Stimulated activated CD8-positive, alpha-beta memory T cell treated with anti-CD3 and anti-CD28 coated beads, Interleukin-15, amount 100 ng/mL, for 48 hours (primary cell): ENCODE data around the gene ABLIM1.

Source experiments
- DNase-seq, 2 donors: peaks; one replicate each; pipeline ENCODE4 v3.0.0-alpha.2; 2020; ENCODE audit warnings: low read depth in 2 of 2

The ABLIM1 gene

DNA sequence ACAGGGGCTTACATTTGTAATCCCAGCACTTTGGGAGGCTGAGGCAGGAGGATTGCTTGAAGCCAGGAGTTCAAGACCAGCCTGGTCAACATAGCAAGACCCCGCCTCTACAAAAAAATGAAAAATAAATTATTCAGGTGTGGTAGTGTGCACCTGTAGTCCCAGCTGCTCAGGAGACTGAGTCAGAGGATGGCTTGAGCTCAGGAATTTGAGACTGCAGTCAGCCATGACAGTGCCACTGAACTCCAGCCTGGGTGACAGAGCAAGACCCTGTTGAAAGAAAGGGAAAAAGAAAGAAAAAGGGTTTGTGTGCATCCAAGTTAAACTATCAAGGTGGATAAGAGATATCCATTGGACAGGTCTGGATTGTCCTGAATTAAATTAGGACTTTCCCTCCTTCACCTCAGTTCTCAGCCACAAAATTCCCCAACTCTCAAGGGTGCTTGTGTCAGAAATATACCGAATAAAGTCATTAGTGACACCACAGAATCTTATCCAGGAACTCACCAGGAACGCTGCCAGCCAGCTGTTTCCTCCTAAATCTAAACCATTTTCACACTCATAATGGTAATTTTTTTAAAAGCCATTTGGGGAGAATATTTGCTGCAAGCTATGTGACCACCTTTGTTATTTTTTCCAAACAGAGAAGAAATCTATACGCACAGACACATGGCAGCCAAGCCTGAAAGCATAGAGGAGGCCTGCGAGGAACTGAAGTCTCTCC lies 265.8 kb downstream of the ABLIM1 start:
- no peak for DNase-seq

DNA sequence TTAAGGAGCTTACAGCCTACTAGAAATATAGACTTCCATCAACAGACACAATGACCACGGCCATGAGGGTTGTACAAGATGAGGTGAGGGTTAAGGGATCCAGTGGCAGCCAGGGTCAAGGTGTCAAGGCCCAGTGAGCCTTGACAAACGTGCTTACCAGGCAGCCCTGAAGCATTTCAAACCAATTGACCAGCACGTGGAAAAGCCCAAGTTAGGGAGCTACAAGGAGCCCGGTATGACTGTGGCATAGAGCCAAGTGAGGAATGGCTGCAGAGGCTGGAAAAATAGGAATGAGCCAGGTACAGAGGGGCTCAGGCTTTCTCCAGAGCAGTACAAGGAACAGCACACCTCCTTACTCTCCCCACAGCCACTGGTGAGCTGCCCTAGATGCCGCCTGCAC lies 266.5 kb downstream of the ABLIM1 start:
- no peak for DNase-seq

DNA sequence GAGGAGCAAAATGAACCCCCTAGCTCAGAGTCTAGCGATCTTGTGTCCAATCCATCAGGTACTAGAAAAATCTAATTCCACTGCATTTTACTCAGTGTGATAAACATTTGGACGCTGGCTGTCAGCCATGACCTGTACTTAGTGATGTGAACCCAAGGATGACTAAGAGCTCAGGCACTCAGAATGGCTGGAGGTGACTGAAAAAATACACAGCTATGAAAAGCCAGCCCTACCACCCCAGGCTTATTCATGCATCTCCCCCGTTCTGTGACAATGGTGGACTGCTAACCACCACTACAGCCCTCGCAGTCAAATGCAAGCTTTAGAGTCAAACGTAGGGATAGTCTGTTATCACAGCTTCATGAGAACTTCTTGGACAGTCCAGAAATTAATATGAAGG lies 268.6 kb downstream of the ABLIM1 start:
- no peak for DNase-seq

DNA sequence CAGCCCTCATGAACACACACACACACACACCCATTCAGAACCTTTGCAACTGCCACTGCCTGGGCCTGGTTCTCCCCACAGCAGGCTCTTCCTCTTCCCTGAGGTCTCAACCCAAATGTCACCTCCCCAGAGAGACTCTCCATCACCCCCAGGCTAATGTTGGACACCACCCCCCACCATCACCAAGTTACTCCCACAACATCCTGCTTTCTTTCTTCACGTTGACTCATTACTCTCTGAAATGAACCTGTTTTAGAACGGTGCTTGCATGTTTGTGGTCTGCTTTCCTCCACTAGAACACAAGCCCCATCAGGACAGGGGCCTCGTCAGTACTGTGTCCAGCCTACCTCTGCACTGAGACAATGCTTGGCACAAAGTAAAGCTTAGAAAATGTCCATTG lies 269.8 kb downstream of the ABLIM1 start:
- DNase-seq, result peak in 1 of 2 donors; percentile 28

DNA sequence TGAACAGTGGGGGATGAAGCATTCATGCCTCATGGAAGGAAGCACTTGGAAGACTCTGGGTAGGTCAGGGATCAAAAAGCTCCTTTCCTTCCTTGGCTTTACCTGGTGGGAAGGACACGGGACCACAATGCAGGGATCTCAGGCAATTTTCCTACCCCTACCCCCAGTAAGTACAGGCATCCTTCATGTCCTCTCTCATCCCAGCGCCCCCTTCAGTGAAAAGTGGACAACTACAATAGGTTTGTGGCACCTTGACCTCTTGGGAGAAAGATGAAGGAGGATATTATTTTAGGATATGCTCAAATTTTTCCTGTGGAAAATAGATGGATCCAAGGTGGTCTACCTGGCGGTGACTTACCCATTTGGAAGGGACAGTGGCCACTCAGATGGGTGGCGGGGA lies 270.3 kb downstream of the ABLIM1 start:
- no peak for DNase-seq

DNA sequence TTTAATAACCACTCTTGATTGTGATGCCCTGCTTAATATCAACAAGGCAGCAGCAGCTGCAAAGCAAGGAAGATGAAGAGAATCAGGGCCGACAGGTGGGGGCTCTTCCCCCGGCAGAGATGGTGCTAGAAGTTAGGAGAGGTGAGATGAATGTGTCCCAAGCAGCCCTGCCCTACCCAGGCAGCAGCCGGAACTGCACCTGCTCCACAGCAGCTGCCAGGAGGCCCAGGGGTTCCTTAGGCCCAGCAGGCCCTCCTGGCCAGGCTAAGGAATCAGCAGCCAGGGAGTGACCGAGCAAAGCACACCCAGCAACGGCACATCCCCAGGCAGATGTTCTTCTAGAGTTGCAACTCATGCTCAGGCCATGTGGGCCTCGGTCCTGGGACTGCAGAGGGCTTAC lies 271.6 kb downstream of the ABLIM1 start:
- DNase-seq, result no peak

DNA sequence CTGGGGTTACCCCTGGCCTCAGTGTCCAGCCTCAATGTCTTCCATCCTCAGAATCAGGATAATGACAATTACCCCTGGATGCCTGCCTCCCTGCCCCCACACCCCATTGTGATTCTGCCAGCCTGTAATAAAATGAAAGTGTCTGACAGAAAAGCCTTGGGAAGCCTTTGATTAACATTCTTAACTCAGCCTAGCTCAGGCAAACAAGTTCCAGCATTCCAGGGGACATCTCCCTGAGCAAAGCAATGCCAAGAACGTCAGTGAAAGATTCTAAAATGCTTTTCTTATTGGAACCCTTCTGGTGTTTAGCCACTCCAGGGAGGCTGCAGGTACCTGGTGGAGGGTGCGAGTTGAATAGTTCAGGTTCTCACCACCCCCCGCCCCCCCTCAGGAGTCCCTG lies 272.5 kb downstream of the ABLIM1 start:
- DNase-seq, result no peak

DNA sequence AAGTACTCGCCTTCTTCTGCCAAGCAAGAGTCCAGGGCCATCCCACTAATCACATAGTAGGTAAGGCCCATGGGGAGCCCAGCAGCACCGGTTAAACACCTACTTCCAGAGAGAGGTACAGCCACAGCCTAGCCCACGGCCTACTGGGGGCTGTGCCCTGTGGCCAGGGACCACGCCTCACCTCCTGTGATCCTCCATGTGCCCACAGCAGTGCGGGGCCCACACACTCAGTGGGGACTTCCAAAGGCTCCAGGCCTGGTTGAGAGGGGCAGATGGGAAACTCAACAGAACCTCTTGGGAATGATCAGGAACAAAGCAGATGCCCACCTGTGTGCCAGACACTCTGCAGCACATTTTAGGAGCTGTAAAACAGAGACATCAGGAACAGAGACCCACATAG lies 273.5 kb downstream of the ABLIM1 start:
- no peak for DNase-seq

DNA sequence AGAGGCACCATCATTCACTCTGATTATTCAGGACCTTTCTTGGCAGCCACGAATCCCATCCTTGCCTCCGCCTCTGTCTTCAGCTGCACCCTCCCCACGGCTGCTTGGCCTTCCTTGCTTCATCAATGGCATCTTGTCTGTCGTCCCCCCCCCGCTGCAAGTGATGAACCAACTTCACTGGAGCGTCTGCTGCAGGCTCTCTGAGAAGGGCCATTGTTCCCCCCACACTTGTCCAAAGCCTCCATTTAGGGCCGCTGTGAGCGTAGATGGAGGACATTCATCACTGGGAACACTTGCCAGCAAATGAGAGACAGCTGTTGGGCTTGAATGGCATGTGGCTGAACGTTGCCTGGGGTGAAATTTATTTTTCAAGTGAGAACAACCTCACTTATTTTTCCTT lies 273.9 kb downstream of the ABLIM1 start:
- no peak for DNase-seq
